HL-60 (cell line): Measurements from ENCODE around the gene VAT1.

Source experiments
- DNase-seq, 2 experiments: peaks; one replicate each; pipeline ENCODE4 v3.0.0-alpha.2; 2010 to 2020; ENCODE audit warnings: low read depth in 1 of 2, low spot score in 1 of 2
- H3K27ac ChIP-seq: fragments of 250-450 bp; sonication (Bioruptor Pico); replicated peaks from 2 replicates; pipeline ENCODE4 v1.5.1; 2020; ENCODE audit warnings: mild to moderate bottlenecking, moderate library complexity
- H3K27me3 ChIP-seq: fragments of 250-450 bp; sonication (Bioruptor Pico); 2 replicates; pipeline ENCODE4 v1.5.1; 2021; ENCODE audit warnings: mild to moderate bottlenecking, moderate library complexity; ENCODE audit not compliant: insufficient read depth, poor library complexity, severe bottlenecking
- H3K4me3 ChIP-seq: replicated peaks from 2 replicates; pipeline ENCODE4 v1.5.1; 2011; ENCODE audit warnings: mild to moderate bottlenecking, control low read depth, low read length; ENCODE audit not compliant: insufficient read depth
- GABPA ChIP-seq: IDR thresholded peaks from 2 replicates; pipeline ENCODE4 v1.6.1; 2012; ENCODE audit warnings: low read depth
- POLR2AphosphoS5 ChIP-seq: IDR thresholded peaks from 2 replicates; pipeline ENCODE4 v1.6.1; 2012; ENCODE audit warnings: low read depth
- REST ChIP-seq: IDR thresholded peaks from 2 replicates; pipeline ENCODE4 v1.6.1; 2012; ENCODE audit warnings: low read depth; ENCODE audit not compliant: insufficient replicate concordance
- SPI1 ChIP-seq: IDR thresholded peaks from 2 replicates; pipeline ENCODE4 v1.6.1; 2012; ENCODE audit warnings: low read depth, mild to moderate bottlenecking, borderline replicate concordance
- TF ChIP-seq, protein P1 (sequence below): IDR thresholded peaks from one replicate; pipeline ENCODE4 v1.5.1; 2011; ENCODE audit warnings: low read length, control low read depth, inconsistent platforms; ENCODE audit not compliant: insufficient read depth

Gene VAT1

DNA sequence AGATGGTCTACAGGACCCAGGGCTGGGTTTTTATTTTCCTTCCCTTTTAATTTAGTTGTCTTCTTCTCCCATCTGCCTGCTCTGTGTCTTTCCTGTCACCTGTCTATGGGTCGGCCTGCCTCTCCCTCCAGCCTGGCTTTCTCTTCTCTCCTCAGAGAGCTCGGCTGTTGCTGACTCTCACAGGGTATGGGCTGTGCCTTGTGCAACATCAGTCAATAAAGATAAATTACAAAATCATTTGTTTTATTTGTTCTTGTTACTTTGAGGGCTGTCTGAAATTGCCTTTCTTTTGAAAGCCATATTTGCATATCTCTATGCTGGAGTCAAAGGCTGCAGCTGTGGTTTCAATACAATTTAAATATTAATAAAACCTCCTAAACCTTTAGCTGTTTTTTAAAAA, 18.5 kb upstream of the VAT1 start:
- H3K4me3 ChIP-seq, result no peak overlapping the region
- TF ChIP-seq, protein P1, sequence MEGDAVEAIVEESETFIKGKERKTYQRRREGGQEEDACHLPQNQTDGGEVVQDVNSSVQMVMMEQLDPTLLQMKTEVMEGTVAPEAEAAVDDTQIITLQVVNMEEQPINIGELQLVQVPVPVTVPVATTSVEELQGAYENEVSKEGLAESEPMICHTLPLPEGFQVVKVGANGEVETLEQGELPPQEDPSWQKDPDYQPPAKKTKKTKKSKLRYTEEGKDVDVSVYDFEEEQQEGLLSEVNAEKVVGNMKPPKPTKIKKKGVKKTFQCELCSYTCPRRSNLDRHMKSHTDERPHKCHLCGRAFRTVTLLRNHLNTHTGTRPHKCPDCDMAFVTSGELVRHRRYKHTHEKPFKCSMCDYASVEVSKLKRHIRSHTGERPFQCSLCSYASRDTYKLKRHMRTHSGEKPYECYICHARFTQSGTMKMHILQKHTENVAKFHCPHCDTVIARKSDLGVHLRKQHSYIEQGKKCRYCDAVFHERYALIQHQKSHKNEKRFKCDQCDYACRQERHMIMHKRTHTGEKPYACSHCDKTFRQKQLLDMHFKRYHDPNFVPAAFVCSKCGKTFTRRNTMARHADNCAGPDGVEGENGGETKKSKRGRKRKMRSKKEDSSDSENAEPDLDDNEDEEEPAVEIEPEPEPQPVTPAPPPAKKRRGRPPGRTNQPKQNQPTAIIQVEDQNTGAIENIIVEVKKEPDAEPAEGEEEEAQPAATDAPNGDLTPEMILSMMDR, result no peak
- TF ChIP-seq REST, result no peak
- TF ChIP-seq POLR2AphosphoS5, result no peak
- no peak for TF ChIP-seq SPI1
- TF ChIP-seq GABPA, result no peak
- H3K27me3 ChIP-seq, result no peaks in the 10 kb centered on the region
- H3K27ac ChIP-seq, result no peak overlapping the region
- no peak for DNase-seq

- DNase-seq, result no peak
- no peak for TF ChIP-seq REST
- no peak for TF ChIP-seq GABPA
- TF ChIP-seq POLR2AphosphoS5, result no peak
- TF ChIP-seq SPI1, result no peak
- TF ChIP-seq, protein P1, result no peak
- Histone ChIP-seq H3K27me3 (no peaks in the 10 kb centered on the region), H3K27ac (no peak overlapping the region), H3K4me3 (no peak overlapping the region)
These were observed 17.5 kb upstream of the VAT1 start for GRCh38 chr17:43039646-43040045.

GRCh38 chr17:43034894-43035293, 12.7 kb upstream of the VAT1 start:
- H3K4me3 ChIP-seq, result no peak overlapping the region

More at GRCh38 chr17:43034894-43035293, 12.7 kb upstream of the VAT1 start:
- no peak for TF ChIP-seq SPI1
- no peak for TF ChIP-seq REST
- TF ChIP-seq, protein P1, result no peak
- TF ChIP-seq POLR2AphosphoS5, result no peak
- no peak for TF ChIP-seq GABPA
- DNase-seq, result no peak
- no peaks in the 10 kb centered on the region for H3K27me3 ChIP-seq
- no peak overlapping the region for H3K27ac ChIP-seq
